CD14-positive monocyte (primary cell): ENCODE data around the gene APOO. TPM values are rescaled to one million over a fixed set of nuclear protein-coding genes. Genes with fewer than 3 reads are reported as not detected.
A peak's percentile ranks its signal among the peaks of the same experiment; 100 is the strongest.

Source experiments
- DNase-seq, 3 donors: peaks; one replicate each; pipeline ENCODE4 v3.0.0-alpha.2; 2011 to 2022
- H2AFZ ChIP-seq: 2 replicates; pipeline ENCODE4 v1.6.0; 2012; ENCODE audit warnings: mild to moderate bottlenecking, low read depth, low read length, inconsistent platforms; ENCODE audit not compliant: insufficient read depth, poor library complexity, severe bottlenecking
- H3K27ac ChIP-seq, 2 donors: 1 replicate in 1 of 2; 2 replicates in 1 of 2; pipeline ENCODE4 v1.5.1; 2012 to 2013; ENCODE audit warnings: low read length in 2 of 2, control low read depth in 1 of 2, inconsistent platforms in 1 of 2, low read depth in 1 of 2, mild to moderate bottlenecking in 1 of 2
- H3K27me3 ChIP-seq, 2 donors: one replicate each; pipeline versions ENCODE4 v1.6.0 to v1.6.1; 2011 to 2013; ENCODE audit warnings: low read length in 2 of 2; ENCODE audit not compliant: control insufficient read depth in 2 of 2, insufficient read depth in 2 of 2
- H3K36me3 ChIP-seq, 2 donors: replicated peaks in 1 of 2; 1 replicate in 1 of 2; 2 replicates in 1 of 2; pipeline versions ENCODE4 v1.5.1 to v1.6.1; 2012 to 2013; ENCODE audit warnings: low read length in 2 of 2, control low read depth in 1 of 2, inconsistent platforms in 1 of 2, mild to moderate bottlenecking in 1 of 2; ENCODE audit not compliant: insufficient read depth in 2 of 2, control insufficient read depth in 1 of 2
- H3K4me1 ChIP-seq, 2 donors: 1 replicate in 1 of 2; 2 replicates in 1 of 2; pipeline versions ENCODE4 v1.5.1 to v1.6.1; 2012 to 2013; ENCODE audit warnings: low read length in 2 of 2, control low read depth in 1 of 2, inconsistent platforms in 1 of 2, mild to moderate bottlenecking in 1 of 2, moderate library complexity in 1 of 2; ENCODE audit not compliant: insufficient read depth in 2 of 2, control insufficient read depth in 1 of 2
- H3K4me2 ChIP-seq: replicated peaks from 2 replicates; pipeline ENCODE3; 2012; ENCODE audit warnings: low read length, moderate library complexity, mild to moderate bottlenecking; ENCODE audit not compliant: poor library complexity, severe bottlenecking; ENCODE audit errors: extremely low read depth
- H3K4me3 ChIP-seq, 3 experiments: fragments of 200-600 bp in 1 of 3; sonication (generic) in 1 of 3; replicated peaks in 1 of 3; 1 replicate in 2 of 3; 2 replicates in 1 of 3; pipeline ENCODE4 v1.5.1; 2011 to 2013; ENCODE audit warnings: low read length in 3 of 3, mild to moderate bottlenecking in 3 of 3, control low read depth in 2 of 3, low read depth in 2 of 3, inconsistent platforms in 1 of 3, moderate library complexity in 1 of 3
- H3K79me2 ChIP-seq: 2 replicates; pipeline ENCODE4 v1.6.0; 2012; ENCODE audit warnings: mild to moderate bottlenecking, control low read depth, inconsistent platforms, low read length, moderate library complexity; ENCODE audit not compliant: insufficient read depth
- H3K9ac ChIP-seq: 2 replicates; pipeline ENCODE4 v1.6.0; 2017; ENCODE audit warnings: low read length, mild to moderate bottlenecking; ENCODE audit not compliant: insufficient read depth, poor library complexity, severe bottlenecking
- H3K9me3 ChIP-seq, 2 donors: replicated peaks in 1 of 2; 1 replicate in 1 of 2; 2 replicates in 1 of 2; pipeline versions ENCODE4 v1.5.1 to v1.6.1; 2012 to 2013; ENCODE audit warnings: low read length in 2 of 2, control low read depth in 1 of 2; ENCODE audit not compliant: control insufficient read depth in 1 of 2, insufficient read depth in 1 of 2
- H4K20me1 ChIP-seq: 2 replicates; pipeline ENCODE4 v1.6.0; 2012; ENCODE audit warnings: mild to moderate bottlenecking, low read length, control low read depth, moderate library complexity; ENCODE audit not compliant: insufficient read depth
- H3K27ac Mint-ChIP-seq, 7 donors: one replicate each; pipeline ENCODE4 v1.8.0; 2020; ENCODE audit warnings: mild to moderate bottlenecking in 7 of 7, mixed read lengths in 7 of 7, moderate library complexity in 6 of 7, inconsistent platforms in 2 of 7
- H3K27me3 Mint-ChIP-seq, 3 donors: one replicate each; pipeline ENCODE4 v1.8.0; 2021 to 2022; ENCODE audit warnings: low read depth in 3 of 3, mild to moderate bottlenecking in 3 of 3, mixed read lengths in 3 of 3, moderate library complexity in 3 of 3, inconsistent platforms in 1 of 3
- H3K36me3 Mint-ChIP-seq, 2 donors: one replicate each; pipeline ENCODE4 v1.8.0; 2020; ENCODE audit warnings: mixed read lengths in 2 of 2, inconsistent platforms in 1 of 2, mild to moderate bottlenecking in 1 of 2
- H3K4me1 Mint-ChIP-seq: one replicate; pipeline ENCODE4 v1.8.0; 2020; ENCODE audit warnings: mild to moderate bottlenecking, mixed read lengths
- H3K4me3 Mint-ChIP-seq, 2 donors: one replicate each; pipeline ENCODE4 v1.8.0; 2020; ENCODE audit warnings: mild to moderate bottlenecking in 2 of 2, mixed read lengths in 2 of 2, moderate library complexity in 1 of 2
- H3K9me3 Mint-ChIP-seq, 7 donors: one replicate each; pipeline ENCODE4 v1.8.0; 2020 to 2022; ENCODE audit warnings: mixed read lengths in 7 of 7, mild to moderate bottlenecking in 6 of 7, moderate library complexity in 6 of 7, inconsistent platforms in 2 of 7
- WGBS: methylation state at CpG from one replicate; pipeline ENCODE4 v1.1.5; 2013; ENCODE audit warnings: missing lambda C conversion rate; ENCODE audit not compliant: insufficient coverage; 5-methylcytosine and 5-hydroxymethylcytosine counted together
- intact Hi-C, 2 donors: fragments of 100-400 bp; cut with micrococcal nuclease; formaldehyde crosslinking; loops; one replicate each; pipeline versions ENCODE4 v1.15.0 to v1.15.1; 2023
- polyA plus RNA-seq, 3 donors: library from polyadenylated mRNA; depleted of rRNA in 1 of 3; unstranded in 2 of 3; stranded (reverse) in 1 of 3; fragments of 300-500 nt in 2 of 3; fragments of >200 nt in 1 of 3; fragmentation: Illumina TruSeq in 2 of 3; gene quantifications; 1 replicate in 2 of 3; 2 replicates in 1 of 3; pipeline ENCODE4 v1.2.3, GENCODE V29; 2012 to 2021
- TF ChIP-seq, protein P1 (sequence below): fragments of 200-600 bp; IDR thresholded peaks from one replicate; pipeline ENCODE4 v1.8.0; 2022; ENCODE audit warnings: antibody characterized with exemption, mild to moderate bottlenecking

APOO gene
- polyA plus RNA-seq, 3 donors = 3.3 to 8.3 (median 4.6) TPM

DNA sequence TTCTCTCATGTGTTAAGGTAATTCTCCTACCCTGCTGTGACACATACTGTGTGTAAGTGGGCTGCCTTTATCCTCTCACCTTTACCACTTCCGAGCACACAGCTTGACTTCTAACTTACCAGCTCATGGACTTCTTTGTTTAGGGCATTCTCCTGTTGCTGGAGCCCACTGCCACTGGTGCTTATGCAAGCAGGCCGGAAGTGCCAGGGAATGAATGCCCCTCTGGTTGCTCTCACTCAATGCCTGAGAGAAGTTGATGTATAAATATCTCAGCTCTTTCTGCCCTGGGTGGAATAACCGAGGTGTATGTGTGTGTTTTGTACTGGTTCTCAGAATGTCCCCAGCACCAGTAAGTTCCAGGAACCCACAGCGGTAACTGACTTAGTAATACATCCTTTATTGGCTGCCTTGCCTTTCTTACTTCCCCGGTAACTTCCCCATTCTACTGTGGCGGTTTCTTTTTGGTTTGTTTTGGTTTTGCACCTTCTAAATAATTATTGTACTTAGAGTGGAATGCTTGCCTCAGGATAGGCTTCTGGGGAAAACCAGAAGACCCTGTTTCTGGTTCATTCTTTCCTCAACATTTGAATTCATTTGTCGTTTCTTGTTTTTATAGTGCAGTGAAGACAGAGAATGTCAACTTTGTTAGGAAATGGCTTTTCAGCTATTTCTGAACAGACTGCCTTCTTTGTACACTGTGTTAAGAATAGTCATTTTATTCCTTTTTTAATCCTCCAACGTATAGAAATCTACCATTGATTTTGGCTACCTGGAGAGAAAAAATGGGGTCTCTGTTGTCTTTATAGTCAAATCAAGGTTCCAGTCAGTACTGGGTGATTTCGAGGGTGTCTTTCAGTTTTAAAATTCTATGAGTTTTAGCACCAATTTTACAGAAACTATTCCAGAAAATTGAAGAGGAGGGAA lies 45.5 kb upstream of the APOO start:
- no peaks in the 10 kb centered on the region for H3K36me3 ChIP-seq
- H3K4me3 ChIP-seq = peak overlapping the region; percentile 20 to 59 (median 34)
- H3K9me3 ChIP-seq = no peaks in the 10 kb centered on the region
- peak overlapping the region; percentile 27 for H3K9ac ChIP-seq
- H3K27ac ChIP-seq = peak overlapping the region; percentile 70 to 75
- Mint-ChIP-seq H3K4me3 (peak overlapping the region; percentile 61 to 71), H3K27me3 (peaks cover 0 to 32% (median 2%) of the 10 kb centered on the region in 3 donors), H3K27ac (peak overlapping the region; percentile 74 to 94 (median 81)), H3K36me3 (no peaks in the 10 kb centered on the region), H3K9me3 (peaks cover 0 to 4% (median 0%) of the 10 kb centered on the region in 7 donors), H3K4me1 (peaks cover 16% of the 10 kb centered on the region)
- H3K4me1 ChIP-seq = peaks cover 5 to 14% of the 10 kb centered on the region in 2 donors
- TF ChIP-seq, protein P1, sequence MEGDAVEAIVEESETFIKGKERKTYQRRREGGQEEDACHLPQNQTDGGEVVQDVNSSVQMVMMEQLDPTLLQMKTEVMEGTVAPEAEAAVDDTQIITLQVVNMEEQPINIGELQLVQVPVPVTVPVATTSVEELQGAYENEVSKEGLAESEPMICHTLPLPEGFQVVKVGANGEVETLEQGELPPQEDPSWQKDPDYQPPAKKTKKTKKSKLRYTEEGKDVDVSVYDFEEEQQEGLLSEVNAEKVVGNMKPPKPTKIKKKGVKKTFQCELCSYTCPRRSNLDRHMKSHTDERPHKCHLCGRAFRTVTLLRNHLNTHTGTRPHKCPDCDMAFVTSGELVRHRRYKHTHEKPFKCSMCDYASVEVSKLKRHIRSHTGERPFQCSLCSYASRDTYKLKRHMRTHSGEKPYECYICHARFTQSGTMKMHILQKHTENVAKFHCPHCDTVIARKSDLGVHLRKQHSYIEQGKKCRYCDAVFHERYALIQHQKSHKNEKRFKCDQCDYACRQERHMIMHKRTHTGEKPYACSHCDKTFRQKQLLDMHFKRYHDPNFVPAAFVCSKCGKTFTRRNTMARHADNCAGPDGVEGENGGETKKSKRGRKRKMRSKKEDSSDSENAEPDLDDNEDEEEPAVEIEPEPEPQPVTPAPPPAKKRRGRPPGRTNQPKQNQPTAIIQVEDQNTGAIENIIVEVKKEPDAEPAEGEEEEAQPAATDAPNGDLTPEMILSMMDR = no peak
- H4K20me1 ChIP-seq = no peaks in the 10 kb centered on the region
- peak overlapping the region; percentile 57 for H3K4me2 ChIP-seq
- intact Hi-C loops = no loop called here
- H2AFZ ChIP-seq = peak overlapping the region; percentile 71
- H3K27me3 ChIP-seq = peaks cover 0 to 11% of the 10 kb centered on the region in 2 donors
- peak; percentile 21 to 63 (median 56) for DNase-seq
- H3K79me2 ChIP-seq = no peaks in the 10 kb centered on the region
- WGBS = no CpG with 5 or more reads among the region's 9 CpGs

DNA sequence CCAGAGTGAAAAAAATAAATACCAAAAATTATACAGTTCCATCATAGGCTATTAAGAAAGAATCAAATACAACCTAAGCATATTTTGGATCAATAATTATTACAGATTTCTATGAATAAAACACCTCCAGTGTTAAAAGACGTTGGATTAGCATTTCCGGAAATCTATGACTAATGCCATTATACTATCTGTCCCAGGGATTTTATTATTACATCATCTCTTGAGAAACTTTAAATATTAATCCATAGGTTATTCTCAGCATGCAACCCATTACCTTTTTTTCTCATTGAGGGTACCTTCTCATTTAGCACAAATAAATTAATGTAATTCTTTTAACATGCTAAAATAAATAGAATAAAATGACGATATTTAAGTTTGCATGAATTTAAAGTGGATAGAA lies 44.7 kb upstream of the APOO start:
- no peak overlapping the region for H3K4me3 ChIP-seq
- H3K9ac ChIP-seq = no peak overlapping the region
- no CpG with 5 or more reads among the region's 3 CpGs for WGBS
- no peaks in the 10 kb centered on the region for H3K36me3 Mint-ChIP-seq
- DNase-seq = peak in 2 of 3 donors; percentile 30 to 34
- no peaks in the 10 kb centered on the region for H3K9me3 ChIP-seq
- peaks cover 0 to 33% (median 2%) of the 10 kb centered on the region in 3 donors for H3K27me3 Mint-ChIP-seq
- peaks cover 16% of the 10 kb centered on the region for H3K4me1 Mint-ChIP-seq
- H3K27me3 ChIP-seq = peaks cover 0 to 13% of the 10 kb centered on the region in 2 donors
- intact Hi-C loops = no loop called here
- no peaks in the 10 kb centered on the region for H4K20me1 ChIP-seq
- H3K36me3 ChIP-seq = no peaks in the 10 kb centered on the region
- no peak overlapping the region for H3K27ac Mint-ChIP-seq
- no peak overlapping the region for H2AFZ ChIP-seq
- TF ChIP-seq, protein P1 = no peak
- peaks cover 5 to 13% of the 10 kb centered on the region in 2 donors for H3K4me1 ChIP-seq
- no peak overlapping the region for H3K4me3 Mint-ChIP-seq
- H3K79me2 ChIP-seq = no peaks in the 10 kb centered on the region
- H3K4me2 ChIP-seq = no peak overlapping the region
- peaks cover 0 to 4% (median 0%) of the 10 kb centered on the region in 7 donors for H3K9me3 Mint-ChIP-seq
- no peak overlapping the region for H3K27ac ChIP-seq
